Kidney (tissue), 14 donors: ENCODE results near the gene RAB7A. TPM values are rescaled to one million over a fixed set of nuclear protein-coding genes. Genes with fewer than 3 reads are reported as not detected.
"Not testable (repeated sequence)": the region's sequence is repeated elsewhere in the genome, so short reads cannot be mapped to it uniquely, and the experiment has no call there.

ENCODE experiments used
- DNase-seq, 5 donors: peaks; one replicate each; pipeline ENCODE4 v3.0.0-alpha.2; 2013 to 2020
- FAIRE-seq: peaks from 2 replicates; lab custom pipeline; 2012; peaks lifted over from hg19 to GRCh38; lab: Jason Lieb, UNC
- H3K27ac ChIP-seq, 2 donors: one replicate each; pipeline ENCODE4 v1.7.0; 2013; ENCODE audit warnings: low read depth in 2 of 2, low read length in 2 of 2, inconsistent platforms in 1 of 2
- H3K27me3 ChIP-seq: one replicate; pipeline ENCODE4 v1.7.1; 2013; ENCODE audit warnings: low read length, inconsistent platforms; ENCODE audit not compliant: control insufficient read depth, insufficient read depth
- H3K36me3 ChIP-seq, 3 donors: one replicate each; pipeline versions ENCODE4 v1.7.0 to v1.7.1; 2013; ENCODE audit warnings: low read length in 3 of 3, control low read depth in 1 of 3, inconsistent platforms in 1 of 3; ENCODE audit not compliant: insufficient read depth in 3 of 3, control insufficient read depth in 2 of 3
- H3K4me1 ChIP-seq, 3 donors: one replicate each; pipeline versions ENCODE4 v1.7.0 to v1.7.1; 2013; ENCODE audit warnings: low read length in 3 of 3, inconsistent platforms in 1 of 3, low read depth in 1 of 3; ENCODE audit not compliant: control insufficient read depth in 2 of 3, insufficient read depth in 2 of 3
- H3K4me3 ChIP-seq, 3 donors: one replicate each; pipeline versions ENCODE4 v1.7.0 to v1.8.1; 2013; ENCODE audit warnings: low read length in 3 of 3, control low read depth in 1 of 3, inconsistent platforms in 1 of 3
- H3K9ac ChIP-seq, 3 donors: one replicate each; pipeline versions ENCODE4 v1.7.0 to v1.7.1; 2013; ENCODE audit warnings: low read length in 3 of 3, control low read depth in 1 of 3, inconsistent platforms in 1 of 3
- H3K9me3 ChIP-seq, 3 donors: one replicate each; pipeline versions ENCODE4 v1.7.0 to v1.7.1; 2013; ENCODE audit warnings: low read length in 3 of 3, control low read depth in 1 of 3, inconsistent platforms in 1 of 3; ENCODE audit not compliant: control insufficient read depth in 2 of 3, insufficient read depth in 1 of 3
- CTCF ChIP-seq: IDR thresholded peaks from 3 replicates; pipeline ENCODE4 v1.5.1; 2012; ENCODE audit warnings: mild to moderate bottlenecking, moderate library complexity, borderline replicate concordance; ENCODE audit not compliant: insufficient read depth; ENCODE audit errors: extremely low read depth
- intact Hi-C: fragments of 100-400 bp; cut with DNase I; formaldehyde crosslinking; loops from one replicate; pipeline ENCODE4 v1.11.1; 2022
- polyA plus RNA-seq: library from polyadenylated mRNA; stranded (reverse); fragments of 350-450 nt; fragmentation: Illumina TruSeq; extraction: RNeasy Lipid Tissue Mini Kit (QIAGEN cat#74804); gene quantifications from one replicate; pipeline ENCODE4 v1.2.3, GENCODE V29; 2014; ENCODE audit warnings: low read depth, low replicate concordance; ENCODE audit not compliant: insufficient read depth
- total RNA-seq: library from RNA; stranded (reverse); fragmentation: NEBNext Ultra II Directional; extraction: Animal tissue kit (Norgen Biotek cat#: 25700); gene quantifications from one replicate; pipeline ENCODE4 v1.2.1, GENCODE V29; 2021
- donor health status: control.
- donor health status: control.
- donor health status: control.
- donor health status: control.
- donor health status: control.
- donor health status: DM: yes; HTN: yes; CAD: no.
- donor health status: Normal renal cell carcinoma (clear cell type).

Gene RAB7A
- total and polyA plus RNA-seq, 2 donors from 2014 or later = 211 to 248 TPM

DNA sequence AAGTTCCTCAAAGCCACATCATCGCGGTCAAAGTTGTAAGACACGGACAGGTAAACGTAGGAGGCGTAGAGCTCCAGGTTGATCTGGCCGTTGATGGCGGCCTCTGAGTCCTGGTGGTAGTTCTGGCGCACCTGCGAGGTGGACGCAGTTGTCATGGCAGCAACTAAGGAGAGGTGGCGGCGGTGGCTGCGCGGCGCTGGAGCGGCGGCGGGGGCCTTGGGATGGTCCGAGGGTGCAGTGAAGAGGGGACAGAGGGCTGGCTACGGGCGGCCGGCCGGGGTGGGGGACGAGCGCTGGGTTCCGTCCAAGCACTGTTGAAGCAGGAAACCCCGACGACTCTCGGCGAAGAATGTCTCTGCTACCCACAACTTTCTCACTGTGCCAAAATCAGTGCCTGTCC, 38.9 kb downstream of the RAB7A start:
- FAIRE-seq (no peak), DNase-seq (no peak)
- Histone ChIP-seq H3K27ac (no peak overlapping the region), H3K27me3 (no peaks in the 10 kb centered on the region), H3K4me1 (peaks cover 0 to 14% (median 13%) of the 10 kb centered on the region in 3 donors), H3K36me3 (no peaks in the 10 kb centered on the region), H3K9me3 (no peaks in the 10 kb centered on the region), H3K9ac (no peak overlapping the region), H3K4me3 (no peak overlapping the region)
- intact Hi-C loops = no loop called here
- no peak for TF ChIP-seq CTCF

DNA sequence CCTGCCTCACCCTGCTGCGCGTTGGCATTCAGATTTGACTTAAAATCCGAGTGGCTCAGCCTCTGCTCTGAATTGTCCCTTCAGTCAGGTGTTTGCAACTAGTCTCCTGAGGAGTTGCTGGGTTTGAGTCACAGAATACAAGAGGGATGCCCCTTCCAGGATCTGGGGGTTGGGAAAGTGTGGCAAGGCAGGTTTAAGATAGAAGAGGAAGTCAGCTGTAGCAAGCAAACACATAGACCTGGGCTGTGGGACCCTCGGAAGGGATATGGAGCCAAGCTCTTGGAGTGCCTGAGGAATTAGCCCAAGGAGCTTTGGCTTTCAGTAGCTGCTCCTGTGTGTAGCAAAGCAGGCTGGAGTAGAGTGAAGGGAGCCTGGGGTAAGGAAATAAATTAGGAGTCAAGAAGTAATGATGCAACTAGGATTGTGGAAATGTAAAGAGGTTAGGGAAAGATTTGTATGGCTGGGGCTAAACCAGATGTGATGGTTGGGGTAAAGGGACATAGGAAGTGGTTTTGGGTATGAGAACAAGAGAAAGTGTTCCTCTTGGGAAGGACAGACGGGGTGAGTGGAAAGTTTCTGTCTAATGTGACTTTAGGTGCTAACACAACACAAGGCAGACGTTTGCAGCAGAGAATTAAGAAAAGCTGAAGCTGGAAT, 41.2 kb downstream of the RAB7A start:
- no peak for TF ChIP-seq CTCF
- Histone ChIP-seq H3K9me3 (no peaks in the 10 kb centered on the region), H3K27me3 (no peaks in the 10 kb centered on the region), H3K9ac (no peak overlapping the region), H3K4me3 (no peak overlapping the region), H3K36me3 (no peaks in the 10 kb centered on the region), H3K27ac (no peak overlapping the region), H3K4me1 (peaks cover 0 to 6% (median 2%) of the 10 kb centered on the region in 3 donors)
- intact Hi-C loops = no loop called here
- DNase-seq (no peak), FAIRE-seq (no peak)

GRCh38 chr3:128768471-128768870, 42.5 kb downstream of the RAB7A start:
- Histone ChIP-seq H3K4me1 (peaks cover 0 to 6% (median 0%) of the 10 kb centered on the region in 3 donors), H3K36me3 (no peaks in the 10 kb centered on the region), H3K4me3 (no peak overlapping the region), H3K9me3 (no peaks in the 10 kb centered on the region), H3K27me3 (no peaks in the 10 kb centered on the region), H3K27ac (no peak overlapping the region), H3K9ac (no peak overlapping the region)
- intact Hi-C loops = no loop called here
- FAIRE-seq (no peak), DNase-seq (no peak)
- no peak for TF ChIP-seq CTCF

DNA sequence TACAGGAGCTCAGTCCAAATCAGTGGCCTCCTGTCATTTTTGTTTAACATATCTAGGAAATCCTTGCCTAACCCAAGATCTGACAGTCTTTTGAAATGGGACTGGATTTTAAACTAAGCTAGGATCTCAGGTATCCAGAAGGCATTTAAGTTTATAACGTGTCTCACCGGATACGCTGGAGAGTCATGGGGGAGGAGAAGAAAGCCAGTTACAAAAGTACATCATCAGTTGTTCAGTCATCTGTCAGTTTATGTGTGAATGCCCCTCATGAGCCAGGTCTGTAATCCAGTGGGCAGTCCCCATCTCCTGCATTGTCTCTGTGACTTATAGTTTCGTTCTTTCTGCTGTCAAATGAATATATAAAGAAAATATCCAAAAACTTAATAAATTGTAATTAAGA, 44.4 kb downstream of the RAB7A start:
- Histone ChIP-seq H3K4me3 (no peak overlapping the region), H3K27ac (no peak overlapping the region), H3K9me3 (no peaks in the 10 kb centered on the region), H3K4me1 (peaks cover 0 to 6% (median 0%) of the 10 kb centered on the region in 3 donors), H3K9ac (no peak overlapping the region), H3K27me3 (no peaks in the 10 kb centered on the region), H3K36me3 (no peaks in the 10 kb centered on the region)
- DNase-seq = peak in 2 of 5 donors; percentile 29 to 39
- TF ChIP-seq CTCF = no peak
- no peak for FAIRE-seq
- intact Hi-C loops = no loop called here

GRCh38 chr3:128773189-128773588, 47.2 kb downstream of the RAB7A start:
- H3K4me3 ChIP-seq, H3K9me3 ChIP-seq, H3K27ac ChIP-seq, H3K27me3 ChIP-seq, FAIRE-seq, H3K4me1 ChIP-seq, H3K36me3 ChIP-seq, DNase-seq, H3K9ac ChIP-seq, intact Hi-C loops: not testable (repeated sequence)

DNA sequence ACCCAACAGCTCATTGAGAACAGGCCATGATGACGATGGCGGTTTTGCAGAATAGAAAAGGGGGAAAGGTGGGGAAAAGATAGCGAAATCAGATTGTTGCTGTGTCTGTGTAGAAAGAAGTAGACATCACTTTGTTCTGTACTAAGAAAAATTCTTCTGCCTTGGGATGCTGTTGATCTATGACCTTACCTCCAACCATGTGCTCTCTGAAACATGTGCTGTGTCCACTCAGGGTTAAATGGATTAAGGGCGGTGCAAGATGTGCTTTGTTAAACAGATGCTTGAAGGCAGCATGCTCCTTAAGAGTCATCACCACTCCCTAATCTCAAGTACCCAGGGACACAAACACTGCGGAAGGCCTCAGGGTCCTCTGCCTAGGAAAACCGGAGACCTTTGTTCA, 47.6 kb downstream of the RAB7A start:
- H3K4me1 ChIP-seq, H3K27me3 ChIP-seq, FAIRE-seq, DNase-seq, H3K9ac ChIP-seq, H3K27ac ChIP-seq, H3K36me3 ChIP-seq, H3K9me3 ChIP-seq, intact Hi-C loops, H3K4me3 ChIP-seq: not testable (repeated sequence)
